Nephron progenitor cell (in vitro differentiated cells): ENCODE data around the gene PLSCR3.

Experiments used
- DNase-seq: peaks from one replicate; pipeline ENCODE4 v3.0.0; 2021
- H3K27ac Mint-ChIP-seq: 2 replicates; pipeline ENCODE4 v1.8.0; 2021; ENCODE audit warnings: mild to moderate bottlenecking, moderate library complexity, mixed read lengths
- H3K27me3 Mint-ChIP-seq: 2 replicates; pipeline ENCODE4 v1.8.0; 2021; ENCODE audit warnings: mild to moderate bottlenecking, low read depth, mixed read lengths; ENCODE audit not compliant: poor library complexity
- H3K36me3 Mint-ChIP-seq: 2 replicates; pipeline ENCODE4 v1.8.0; 2021; ENCODE audit warnings: low read depth, mixed read lengths
- H3K4me1 Mint-ChIP-seq: 2 replicates; pipeline ENCODE4 v1.8.0; 2021; ENCODE audit warnings: mixed read lengths
- H3K4me3 Mint-ChIP-seq: 2 replicates; pipeline ENCODE4 v1.8.0; 2021; ENCODE audit warnings: mild to moderate bottlenecking, moderate library complexity, mixed read lengths
- H3K9me3 Mint-ChIP-seq: 2 replicates; pipeline ENCODE4 v1.8.0; 2021; ENCODE audit warnings: mild to moderate bottlenecking, moderate library complexity, mixed read lengths
- TF ChIP-seq, protein P1 (sequence below): fragments of 200-600 bp; sonication (generic); IDR thresholded peaks from 2 replicates; pipeline ENCODE4 v1.5.0; 2021; ENCODE audit warnings: antibody characterized with exemption

PLSCR3 gene

GRCh38 chr17:7347630-7348477, 46.5 kb downstream of the PLSCR3 start:
- Mint-ChIP-seq H3K27me3 (peaks cover 8% of the 10 kb centered on the region), H3K27ac (peak overlapping the region; percentile 22), H3K9me3 (no peaks in the 10 kb centered on the region), H3K36me3 (no peaks in the 10 kb centered on the region), H3K4me1 (peaks cover 71% of the 10 kb centered on the region), H3K4me3 (no peak overlapping the region)
- TF ChIP-seq, protein P1, sequence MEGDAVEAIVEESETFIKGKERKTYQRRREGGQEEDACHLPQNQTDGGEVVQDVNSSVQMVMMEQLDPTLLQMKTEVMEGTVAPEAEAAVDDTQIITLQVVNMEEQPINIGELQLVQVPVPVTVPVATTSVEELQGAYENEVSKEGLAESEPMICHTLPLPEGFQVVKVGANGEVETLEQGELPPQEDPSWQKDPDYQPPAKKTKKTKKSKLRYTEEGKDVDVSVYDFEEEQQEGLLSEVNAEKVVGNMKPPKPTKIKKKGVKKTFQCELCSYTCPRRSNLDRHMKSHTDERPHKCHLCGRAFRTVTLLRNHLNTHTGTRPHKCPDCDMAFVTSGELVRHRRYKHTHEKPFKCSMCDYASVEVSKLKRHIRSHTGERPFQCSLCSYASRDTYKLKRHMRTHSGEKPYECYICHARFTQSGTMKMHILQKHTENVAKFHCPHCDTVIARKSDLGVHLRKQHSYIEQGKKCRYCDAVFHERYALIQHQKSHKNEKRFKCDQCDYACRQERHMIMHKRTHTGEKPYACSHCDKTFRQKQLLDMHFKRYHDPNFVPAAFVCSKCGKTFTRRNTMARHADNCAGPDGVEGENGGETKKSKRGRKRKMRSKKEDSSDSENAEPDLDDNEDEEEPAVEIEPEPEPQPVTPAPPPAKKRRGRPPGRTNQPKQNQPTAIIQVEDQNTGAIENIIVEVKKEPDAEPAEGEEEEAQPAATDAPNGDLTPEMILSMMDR, result no peak
- DNase-seq, result no peak

DNA sequence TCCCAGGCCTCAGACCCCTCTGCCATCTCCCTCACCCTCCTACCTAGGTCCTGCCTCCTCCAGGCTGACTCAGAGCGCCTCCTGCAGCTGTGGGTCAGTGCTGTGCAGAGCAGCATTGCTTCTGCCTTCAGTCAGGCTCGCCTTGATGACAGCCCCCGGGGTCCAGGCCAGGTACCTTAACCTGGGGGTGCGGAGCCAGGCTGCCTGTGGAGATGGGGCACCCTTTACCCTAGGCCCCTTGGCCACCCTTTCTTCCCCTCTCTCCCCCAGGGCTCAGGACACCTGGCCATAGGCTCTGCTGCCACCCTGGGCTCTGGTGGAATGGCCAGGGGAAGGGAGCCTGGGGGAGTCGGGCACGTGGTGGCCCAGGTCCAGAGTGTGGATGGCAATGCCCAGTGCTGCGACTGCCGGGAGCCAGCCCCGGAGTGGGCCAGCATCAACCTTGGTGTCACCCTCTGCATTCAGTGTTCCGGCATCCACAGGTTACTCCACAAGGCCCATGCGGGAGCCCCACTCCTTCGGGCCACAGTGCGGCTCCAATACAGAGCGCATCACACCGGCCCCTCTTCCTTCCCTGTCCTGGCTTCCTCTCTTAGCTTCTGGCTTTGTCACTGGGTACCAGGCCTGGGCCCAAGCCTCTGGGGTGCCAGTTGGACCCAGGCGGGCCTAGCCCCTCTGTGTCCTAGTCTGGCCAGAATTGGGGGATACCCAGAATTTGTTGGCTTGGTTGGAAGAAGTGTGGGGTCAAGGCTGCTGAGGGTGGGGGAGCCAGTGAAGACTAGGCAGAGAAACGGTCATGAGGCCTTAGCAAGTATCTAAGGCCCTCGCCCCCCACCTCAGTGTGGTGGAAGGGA, 47.3 kb downstream of the PLSCR3 start:
- TF ChIP-seq, protein P1, result no peak
- Mint-ChIP-seq H3K4me1 (peaks cover 64% of the 10 kb centered on the region), H3K27me3 (peaks cover 9% of the 10 kb centered on the region), H3K36me3 (no peaks in the 10 kb centered on the region), H3K4me3 (no peak overlapping the region), H3K27ac (peak overlapping the region; percentile 22), H3K9me3 (no peaks in the 10 kb centered on the region)
- no peak for DNase-seq

GRCh38 chr17:7343250-7343649, 51.1 kb downstream of the PLSCR3 start:
- Mint-ChIP-seq H3K36me3 (no peaks in the 10 kb centered on the region), H3K9me3 (no peaks in the 10 kb centered on the region), H3K4me1 (peaks cover 45% of the 10 kb centered on the region), H3K4me3 (no peak overlapping the region), H3K27me3 (peaks cover 9% of the 10 kb centered on the region), H3K27ac (no peak overlapping the region)
- TF ChIP-seq, protein P1, result no peak
- no peak for DNase-seq

GRCh38 chr17:7341842-7342241, 52.5 kb downstream of the PLSCR3 start:
- TF ChIP-seq, protein P1, result no peak
- Mint-ChIP-seq H3K27me3 (peaks cover 7% of the 10 kb centered on the region), H3K27ac (no peak overlapping the region), H3K4me1 (peaks cover 46% of the 10 kb centered on the region), H3K4me3 (no peak overlapping the region), H3K9me3 (no peaks in the 10 kb centered on the region), H3K36me3 (no peaks in the 10 kb centered on the region)
- DNase-seq, result no peak

GRCh38 chr17:7340179-7340578, 54.1 kb downstream of the PLSCR3 start:
- Mint-ChIP-seq H3K27ac (no peak overlapping the region), H3K27me3 (peaks cover 7% of the 10 kb centered on the region), H3K9me3 (no peaks in the 10 kb centered on the region), H3K36me3 (no peaks in the 10 kb centered on the region), H3K4me1 (peaks cover 52% of the 10 kb centered on the region), H3K4me3 (no peak overlapping the region)
- no peak for DNase-seq
- TF ChIP-seq, protein P1, result no peak
